Measurements from ENCODE around the gene GNL3.
"Not testable (repeated sequence)": the region's sequence is repeated elsewhere in the genome, so short reads cannot be mapped to it uniquely, and the experiment has no call there.

The GNL3 gene

DNA sequence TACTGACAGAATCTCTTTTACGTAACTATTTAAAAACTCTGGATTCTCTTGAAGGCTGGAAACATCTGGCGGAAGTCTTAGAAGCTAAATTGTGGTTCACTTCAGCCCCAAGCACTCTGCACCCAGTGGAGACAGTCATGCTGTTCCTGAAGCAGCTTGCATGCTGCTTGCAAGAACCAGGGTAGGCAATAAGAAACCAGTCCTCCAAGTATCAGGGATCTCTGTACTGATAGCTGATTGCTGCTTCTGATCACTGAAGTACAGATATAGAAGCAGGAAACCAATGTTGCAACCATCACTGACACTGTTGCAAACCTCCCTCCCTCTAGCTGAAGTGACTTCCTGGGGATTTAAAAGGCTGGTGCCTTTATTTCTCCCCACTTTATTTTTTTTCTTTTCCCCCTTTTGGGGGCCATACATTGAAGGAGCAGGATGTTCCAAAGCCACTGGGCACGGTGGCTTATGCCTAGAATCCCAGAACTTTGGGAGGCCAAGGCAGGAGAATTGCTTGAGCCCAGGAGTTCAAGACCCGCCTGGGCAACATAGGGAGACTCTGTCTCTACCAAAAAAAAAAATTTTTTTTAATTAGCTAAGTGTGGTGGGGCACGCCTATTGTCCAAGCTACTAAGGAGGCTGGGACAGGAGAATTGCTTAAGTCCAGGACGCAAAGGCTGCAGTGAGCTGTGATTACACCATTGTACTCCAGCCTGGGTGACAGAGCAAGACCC lies 35.3 kb downstream of the GNL3 start:
- DNase-seq (ENCODE audit: low read depth in 2 of 2): no peak

DNA sequence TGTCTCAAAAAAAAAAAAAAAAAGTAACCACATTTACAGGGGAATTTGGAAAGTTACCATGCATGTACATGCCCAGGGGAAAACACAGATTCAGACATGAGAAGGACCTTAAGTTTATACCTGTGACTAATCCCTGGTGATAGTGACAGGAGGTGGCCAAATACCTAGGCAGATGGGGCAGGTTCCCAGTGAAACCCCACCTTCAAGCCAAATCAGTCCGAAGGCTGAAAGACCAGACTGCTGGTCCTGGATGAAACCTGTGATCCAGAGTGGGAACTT lies 35.8 kb downstream of the GNL3 start:
- no peak for DNase-seq (ENCODE audit: low read depth in 2 of 2)

DNA sequence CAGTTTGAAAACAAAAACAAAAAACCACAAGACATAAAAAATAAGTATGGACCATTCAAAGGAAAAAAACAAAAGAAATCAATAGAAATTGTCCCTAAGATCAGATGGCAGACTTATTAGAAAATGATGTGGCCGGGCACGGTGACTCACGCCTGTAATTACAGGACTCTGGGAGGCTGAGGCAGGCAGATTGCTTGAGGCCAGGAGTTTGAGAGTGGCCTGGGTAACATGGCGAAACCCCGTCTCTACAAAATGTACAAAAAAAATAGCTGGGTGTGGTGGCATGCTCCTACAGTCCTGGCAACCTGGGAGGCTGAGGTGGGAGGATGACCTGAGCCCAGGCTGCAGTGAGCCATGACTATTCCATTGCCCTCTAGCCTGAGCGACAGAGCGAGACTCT lies 36.7 kb downstream of the GNL3 start:
- DNase-seq (ENCODE audit: low read depth in 2 of 2): no peak

DNA sequence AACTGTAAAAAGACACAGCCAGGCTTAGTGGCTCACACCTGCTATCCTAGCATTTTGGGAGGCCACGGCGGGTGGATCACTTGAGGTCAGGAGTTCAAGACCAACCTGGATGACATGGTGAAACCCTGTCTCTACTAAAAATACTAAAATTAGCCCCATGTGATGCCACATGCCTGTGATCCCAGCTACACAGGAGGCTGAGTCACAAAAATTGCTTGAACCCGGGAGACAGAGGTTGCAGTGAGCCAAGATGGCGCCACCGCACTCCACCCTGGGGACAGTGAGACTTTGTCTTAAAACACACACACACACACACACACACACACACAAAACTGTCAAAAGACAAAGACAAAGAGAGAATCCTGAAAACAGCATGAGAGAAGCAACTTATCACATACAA lies 38.1 kb downstream of the GNL3 start:
- no peak for DNase-seq (ENCODE audit: low read depth in 2 of 2)

DNA sequence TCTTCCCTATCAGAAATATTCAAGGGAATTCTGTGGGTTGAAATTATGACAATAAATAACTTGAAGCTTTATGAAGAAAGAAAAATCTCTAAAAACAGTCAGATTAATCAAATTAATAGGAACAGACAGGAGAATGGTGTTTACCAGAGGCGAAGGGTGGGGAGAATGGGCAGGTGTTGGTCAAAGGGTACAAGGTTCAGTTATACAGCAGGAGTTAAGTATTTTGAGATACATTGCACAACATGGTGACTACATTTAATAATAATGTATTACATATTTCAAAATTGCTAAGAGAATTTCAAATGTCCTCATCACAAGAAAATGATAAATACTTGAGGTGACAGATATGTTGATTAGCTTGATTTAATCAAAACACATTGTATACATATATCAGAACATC lies 38.7 kb downstream of the GNL3 start:
- no peak for DNase-seq (ENCODE audit: low read depth in 2 of 2)

DNA sequence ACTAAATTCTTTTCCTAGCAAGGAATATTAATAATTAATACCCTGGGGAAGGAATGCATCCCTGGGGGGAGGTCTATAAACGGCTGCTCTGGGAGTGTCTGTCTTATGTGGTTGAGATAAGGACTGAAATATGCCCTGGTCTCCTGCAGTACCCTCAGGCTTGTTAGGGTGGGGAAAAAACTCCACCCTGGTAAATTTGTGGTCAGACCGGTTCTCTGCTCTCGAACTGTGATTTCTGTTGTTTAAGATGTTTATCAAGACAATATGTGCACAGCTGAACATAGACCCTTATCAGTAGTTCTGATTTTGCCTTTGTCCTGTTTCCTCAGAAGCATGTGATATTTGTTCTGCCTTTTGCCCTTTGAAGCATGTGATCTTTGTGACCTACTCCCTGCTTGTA lies 42.9 kb downstream of the GNL3 start:
- DNase-seq (ENCODE audit: low read depth in 2 of 2): not testable (repeated sequence)

DNA sequence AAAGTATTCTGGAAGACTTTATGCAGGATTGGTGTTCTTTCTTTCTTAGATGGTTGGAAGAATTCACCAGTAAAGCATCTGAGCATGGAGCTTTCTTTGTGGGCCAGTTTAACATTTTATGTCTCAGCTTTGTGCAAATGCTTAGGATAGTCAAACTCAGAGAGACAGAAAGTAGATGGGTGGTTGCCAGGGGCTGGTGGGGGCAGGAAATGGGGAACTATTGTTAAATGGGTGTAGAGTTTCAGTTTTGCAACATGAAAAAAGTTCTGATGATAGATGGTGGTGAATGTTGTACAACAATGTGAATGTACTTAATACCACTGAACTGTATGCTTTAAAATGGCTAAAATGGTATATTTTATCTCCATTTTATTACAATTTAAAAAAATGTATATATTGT lies 44.8 kb downstream of the GNL3 start:
- no peak for DNase-seq (ENCODE audit: low read depth in 2 of 2)

DNA sequence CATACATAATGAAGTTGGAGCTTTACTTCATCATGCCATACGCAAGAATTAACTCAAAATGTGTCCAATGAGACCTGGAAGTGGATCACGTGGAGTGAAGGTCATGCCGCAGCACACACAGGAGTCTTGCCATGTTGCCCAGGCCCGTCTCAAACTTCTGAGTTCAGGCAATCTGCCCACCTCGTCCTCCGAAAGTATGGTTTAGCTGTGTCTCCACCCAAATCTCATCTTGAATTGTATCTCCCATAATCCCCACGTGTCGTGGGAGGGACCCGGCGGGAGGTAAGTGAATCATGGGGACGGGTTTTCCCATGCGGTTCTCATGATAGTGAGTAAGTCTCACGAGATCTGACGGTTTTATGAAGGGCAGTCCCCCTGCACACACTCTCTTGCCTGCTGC lies 45.8 kb downstream of the GNL3 start:
- no peak for DNase-seq (ENCODE audit: low read depth in 2 of 2)

DNA sequence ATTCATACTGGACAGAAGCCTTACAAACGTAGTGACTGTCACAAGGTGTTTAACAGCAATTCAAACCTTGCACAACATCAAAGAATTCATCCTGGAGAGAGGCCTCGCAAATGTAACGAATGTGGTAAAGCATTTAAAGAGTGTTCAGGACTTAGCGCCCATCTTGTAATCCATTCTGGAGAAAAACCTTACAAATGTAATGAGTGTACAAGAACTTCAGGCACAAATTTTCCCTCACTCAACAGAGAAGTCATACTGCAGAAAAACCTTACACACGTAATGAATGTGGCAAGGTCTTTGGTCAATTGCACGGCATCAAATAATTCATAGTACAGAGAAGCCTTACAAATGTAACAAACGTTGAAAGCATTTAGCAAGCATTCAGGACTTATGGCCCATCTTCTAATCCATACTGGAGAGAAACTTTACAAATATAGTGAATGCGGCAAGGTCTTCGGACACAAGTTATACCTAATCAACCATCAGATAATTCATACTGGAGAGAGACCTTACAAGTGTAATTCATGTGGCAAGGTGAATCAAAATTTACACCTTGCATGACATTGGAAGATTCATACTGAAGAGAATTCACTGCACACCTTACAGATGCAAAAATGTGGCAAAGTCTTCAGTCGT lies 47.5 kb downstream of the GNL3 start:
- no peak for DNase-seq (ENCODE audit: low read depth in 2 of 2)

DNA sequence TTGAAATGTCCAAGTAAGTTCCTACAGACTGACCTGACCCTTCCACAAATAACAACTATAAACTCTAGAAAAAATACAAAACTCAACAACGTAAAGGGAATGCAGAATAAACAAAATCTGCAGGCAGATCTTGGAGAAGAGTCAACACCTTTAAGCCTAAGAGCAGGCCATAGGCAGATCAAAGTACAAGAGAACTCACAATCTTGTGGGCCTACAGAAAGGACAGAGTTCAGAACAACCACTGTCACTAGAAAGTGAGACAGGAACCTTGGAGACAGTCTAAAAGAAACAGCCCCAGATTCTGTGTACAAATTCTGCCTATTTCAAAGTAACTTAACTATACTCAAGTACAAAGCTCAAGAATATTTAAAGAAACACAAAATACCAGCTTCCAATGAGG lies 53.9 kb downstream of the GNL3 start:
- no peak for DNase-seq (ENCODE audit: low read depth in 2 of 2)

DNA sequence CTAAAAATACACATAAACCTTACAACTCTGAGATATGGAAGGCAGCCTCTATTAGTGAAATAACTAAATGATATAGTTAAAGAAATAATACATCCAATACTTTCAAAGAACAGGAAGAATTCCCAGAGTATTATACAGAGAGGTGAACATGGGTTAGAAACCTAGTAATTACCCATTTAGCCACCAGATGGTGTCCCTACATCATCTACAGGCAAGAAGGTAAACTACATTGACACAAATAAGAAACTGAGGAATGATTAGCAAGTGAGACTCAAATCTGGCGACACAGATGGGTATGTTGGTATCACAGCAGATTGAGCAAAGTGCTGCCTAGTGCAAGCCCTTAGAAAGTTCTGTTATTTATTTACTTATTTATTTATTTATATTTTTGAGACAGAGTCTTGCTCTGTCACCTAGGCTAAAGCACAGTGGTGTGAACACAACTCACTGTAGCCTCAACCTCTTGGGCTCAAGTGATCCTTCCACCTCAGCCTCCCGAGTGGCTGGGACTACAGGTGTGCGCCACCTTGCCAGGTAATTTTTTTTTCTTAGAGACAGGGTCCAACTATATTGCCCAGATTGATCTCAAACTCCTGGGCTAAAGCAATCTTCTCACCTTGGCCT lies 56.7 kb downstream of the GNL3 start:
- no peak for DNase-seq (ENCODE audit: low read depth in 2 of 2)

DNA sequence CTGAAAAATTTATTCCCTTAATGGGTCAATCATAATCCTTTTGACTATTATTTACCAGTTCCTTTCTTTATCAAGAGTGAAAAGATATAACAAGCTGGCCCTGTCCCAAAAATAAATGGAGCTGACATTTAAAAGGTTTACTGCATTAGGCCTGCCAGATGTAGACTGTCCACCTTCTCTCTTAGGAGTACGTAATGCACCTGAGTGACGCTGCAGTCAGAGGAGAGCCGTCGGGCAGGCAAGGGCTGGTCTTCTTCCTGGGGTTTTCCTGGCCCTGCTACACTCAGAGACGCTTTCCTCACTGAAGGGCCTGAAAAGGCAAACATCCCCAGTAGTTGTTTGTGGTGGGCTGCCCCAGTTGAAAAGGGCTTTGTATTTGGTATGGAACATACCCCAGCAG lies 57.3 kb downstream of the GNL3 start:
- DNase-seq (ENCODE audit: low read depth in 2 of 2): no peak

DNA sequence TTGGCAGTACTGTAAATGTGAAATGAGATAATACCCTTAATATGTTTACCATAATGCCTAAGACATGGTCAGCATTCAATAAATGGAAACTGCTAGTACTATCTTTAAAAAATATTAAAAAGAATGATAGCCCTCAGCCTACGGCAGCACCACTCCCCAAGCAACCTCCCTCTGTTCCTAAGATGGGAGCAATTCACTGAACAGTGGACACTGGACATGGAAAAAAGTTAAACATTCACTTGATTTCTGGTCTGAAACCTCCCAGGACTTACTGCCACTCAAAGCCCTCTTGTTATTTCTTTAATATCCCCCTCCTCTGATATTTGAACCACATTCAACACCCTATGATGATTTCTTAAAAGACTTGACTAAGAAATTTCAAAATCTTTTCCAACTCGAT lies 57.9 kb downstream of the GNL3 start:
- no peak for DNase-seq (ENCODE audit: low read depth in 2 of 2)
